DMS 273 (cell line): ENCODE results near the gene POLR2B.
"Not testable (repeated sequence)": the region's sequence is repeated elsewhere in the genome, so short reads cannot be mapped to it uniquely, and the experiment has no call there.

ENCODE experiments used
- DNase-seq: peaks from one replicate; lab custom pipeline; 2025; ENCODE audit not compliant: unreplicated experiment; lab: John Stamatoyannopoulos, UW

Gene POLR2B

GRCh38 chr4:56978750-56979303 is at the start of gene POLR2B:
Gene POLR2B, plus strand, starts transcription at chr4:56978896. Its CDS starts 90 bp downstream, at chr4:56978986.
- DNase-seq, result peak; percentile 95

GRCh38 chr4:56930638-56931037 is 48.1 kb upstream of the POLR2B start:
- no peak for DNase-seq

GRCh38 chr4:56931924-56932323 is 46.8 kb upstream of the POLR2B start:
- no peak for DNase-seq

- DNase-seq, result no peak
Measured at GRCh38 chr4:56937262-56937661, 41.4 kb upstream of the POLR2B start.

GRCh38 chr4:56939826-56940225 is 38.9 kb upstream of the POLR2B start:
- not testable (repeated sequence) for DNase-seq

- DNase-seq, result no peak
Measured at GRCh38 chr4:56940403-56940802, 38.3 kb upstream of the POLR2B start.

GRCh38 chr4:56940971-56941370 is 37.7 kb upstream of the POLR2B start:
- no peak for DNase-seq

GRCh38 chr4:56941403-56941802 is 37.3 kb upstream of the POLR2B start:
- DNase-seq, result no peak

- no peak for DNase-seq
Measured at GRCh38 chr4:56953680-56954520, 24.8 kb upstream of the POLR2B start.

GRCh38 chr4:56958111-56958517 is 20.6 kb upstream of the POLR2B start:
- peak; percentile 56 for DNase-seq

- DNase-seq, result no peak
Measured at GRCh38 chr4:56959100-56959499, 19.6 kb upstream of the POLR2B start.

- no peak for DNase-seq
Measured at GRCh38 chr4:56961107-56961500, 17.6 kb upstream of the POLR2B start.

- DNase-seq, result no peak
Measured at GRCh38 chr4:56971383-56971782, 7.3 kb upstream of the POLR2B start.

GRCh38 chr4:56972389-56972788 is 6.3 kb upstream of the POLR2B start:
- no peak for DNase-seq

GRCh38 chr4:56972809-56973208 is 5.9 kb upstream of the POLR2B start:
- no peak for DNase-seq

GRCh38 chr4:56973336-56973735 is 5.4 kb upstream of the POLR2B start:
- no peak for DNase-seq

- peak; percentile 37 for DNase-seq
Measured at GRCh38 chr4:56976283-56976836, 2.3 kb upstream of the POLR2B start.

GRCh38 chr4:56976837-56977320 is 1.8 kb upstream of the POLR2B start:
- DNase-seq, result peak; percentile 64

- peak; percentile 98 for DNase-seq
Measured at GRCh38 chr4:56977321-56978012, 1.2 kb upstream of the POLR2B start, which contains the start of gene NOA1. Gene NOA1, minus strand, starts transcription at chr4:56977606. Its CDS starts 21 bp downstream, at chr4:56977585.

GRCh38 chr4:56979421-56980072 is 851 bp downstream of the POLR2B start:
- DNase-seq, result peak; percentile 42

- no peak for DNase-seq
Measured at GRCh38 chr4:56981795-56982201, 3.1 kb downstream of the POLR2B start.
